Astrocyte of the spinal cord (primary cell): ENCODE measurements around the gene ZNF43.

Source experiments
- DNase-seq: peaks from one replicate; pipeline ENCODE4 v3.0.0; 2011; ENCODE audit warnings: low read depth, low spot score
- H3K4me3 ChIP-seq: 2 replicates; pipeline ENCODE4 v1.5.1; 2011; ENCODE audit warnings: low read depth, mild to moderate bottlenecking, low read length, moderate library complexity
- CTCF ChIP-seq: IDR thresholded peaks from 2 replicates; pipeline ENCODE4 v1.5.1; 2012; ENCODE audit warnings: low read depth, mild to moderate bottlenecking, low read length, inconsistent platforms
- in situ Hi-C: cut with HindIII; loops from 2 replicates; pipeline ENCODE4 v1.10.0; 2017; ENCODE audit warnings: low sequenced_read_pairs

The ZNF43 gene

GRCh38 chr19:21841081-21841480 lies 5.1 kb upstream of the ZNF43 start:
- no peak overlapping the region for H3K4me3 ChIP-seq
- no peak for TF ChIP-seq CTCF
- in situ Hi-C loops, result no loop called here
- DNase-seq, result no peak

GRCh38 chr19:21839976-21840375 lies 4.0 kb upstream of the ZNF43 start:
- DNase-seq, result no peak
- no peak overlapping the region for H3K4me3 ChIP-seq
- TF ChIP-seq CTCF, result no peak
- in situ Hi-C loops, result no loop called here

GRCh38 chr19:21838646-21839045 lies 2.7 kb upstream of the ZNF43 start:
- in situ Hi-C loops, result no loop called here
- DNase-seq, result no peak
- no peak for TF ChIP-seq CTCF
- H3K4me3 ChIP-seq, result no peak overlapping the region

GRCh38 chr19:21835429-21835809 lies 563 bp downstream of the ZNF43 start:
- peak overlapping the region; percentile 92 for H3K4me3 ChIP-seq
- in situ Hi-C loops, result no loop called here
- DNase-seq, result no peak
- TF ChIP-seq CTCF, result no peak

GRCh38 chr19:21833733-21834132 lies 2.2 kb downstream of the ZNF43 start:
- no peak for DNase-seq

GRCh38 chr19:21824679-21825078 lies 11.3 kb downstream of the ZNF43 start:
- TF ChIP-seq CTCF, result no peak
- in situ Hi-C loops, result no loop called here
- H3K4me3 ChIP-seq, result no peak overlapping the region
- no peak for DNase-seq

More at GRCh38 chr19:21833733-21834132, 2.2 kb downstream of the ZNF43 start:
- in situ Hi-C loops, result no loop called here
- TF ChIP-seq CTCF, result no peak
- no peak overlapping the region for H3K4me3 ChIP-seq

GRCh38 chr19:21823224-21823623 lies 12.8 kb downstream of the ZNF43 start:
- no peak for DNase-seq
- H3K4me3 ChIP-seq, result no peak overlapping the region
- in situ Hi-C loops, result no loop called here
- TF ChIP-seq CTCF, result no peak
